NCI-H146 (cell line): Measurements from ENCODE around the gene DCTPP1.
"Not testable (repeated sequence)": the region's sequence is repeated elsewhere in the genome, so short reads cannot be mapped to it uniquely, and the experiment has no call there.

Source experiments
- DNase-seq: peaks from one replicate; lab custom pipeline; 2025; lab: John Stamatoyannopoulos, UW

The DCTPP1 gene

GRCh38 chr16:30429678-30430427, at the start of gene DCTPP1:
TSS of gene DCTPP1 (minus strand) at chr16:30430030. CDS start at chr16:30429980, 50 bp downstream.
- peak; percentile 100 for DNase-seq

GRCh38 chr16:30478766-30479478, 49.1 kb upstream of the DCTPP1 start:
- no peak for DNase-seq

- DNase-seq = not testable (repeated sequence)
Observed at GRCh38 chr16:30477773-30478172, 47.9 kb upstream of the DCTPP1 start.

- no peak for DNase-seq
Observed at GRCh38 chr16:30476991-30477390, 47.2 kb upstream of the DCTPP1 start.

- no peak for DNase-seq
Observed at GRCh38 chr16:30474684-30475083, 44.9 kb upstream of the DCTPP1 start.

GRCh38 chr16:30474074-30474452, 44.2 kb upstream of the DCTPP1 start:
- no peak for DNase-seq

GRCh38 chr16:30473231-30474073, 43.6 kb upstream of the DCTPP1 start:
- DNase-seq = no peak

GRCh38 chr16:30472328-30472942, 42.6 kb upstream of the DCTPP1 start, which contains the start of gene ITGAL:
TSS of gene ITGAL (plus strand) at chr16:30472742. CDS start at chr16:30472838, 96 bp downstream.
- no peak for DNase-seq

- DNase-seq = no peak
Observed at GRCh38 chr16:30470632-30470995, 40.8 kb upstream of the DCTPP1 start.

- DNase-seq = no peak
Observed at GRCh38 chr16:30470170-30470512, 40.3 kb upstream of the DCTPP1 start.

GRCh38 chr16:30464078-30464477, 34.2 kb upstream of the DCTPP1 start:
- DNase-seq = no peak

- DNase-seq = not testable (repeated sequence)
Observed at GRCh38 chr16:30461426-30461825, 31.6 kb upstream of the DCTPP1 start.

- DNase-seq = no peak
Observed at GRCh38 chr16:30459456-30459855, 29.6 kb upstream of the DCTPP1 start.

GRCh38 chr16:30458561-30459394, 28.9 kb upstream of the DCTPP1 start:
- DNase-seq = no peak

- no peak for DNase-seq
Observed at GRCh38 chr16:30457743-30458560, 28.1 kb upstream of the DCTPP1 start.

GRCh38 chr16:30457256-30457655, 27.4 kb upstream of the DCTPP1 start:
- DNase-seq = no peak

- DNase-seq = no peak
Observed at GRCh38 chr16:30456302-30456701, 26.5 kb upstream of the DCTPP1 start.

GRCh38 chr16:30452709-30453580, 23.1 kb upstream of the DCTPP1 start:
- not testable (repeated sequence) for DNase-seq

GRCh38 chr16:30449116-30449435, 19.2 kb upstream of the DCTPP1 start:
- no peak for DNase-seq
